ENCODE measurements around the gene PI4K2A.

- TF ChIP-seq RAD21 (IDR thresholded peaks at IDR 0.05; ENCODE audit: low read length) (no peak), CTCF (conservative IDR thresholded peaks at IDR 0.05; ENCODE audit: low read depth, low read length) (no peak), POLR2A (IDR thresholded peaks at IDR 0.05; ENCODE audit: low read depth, low read length) (no peak), SMC3 (IDR thresholded peaks at IDR 0.05; ENCODE audit: low read depth, low read length) (no peak), CEBPB (IDR thresholded peaks at IDR 0.05; ENCODE audit: low read depth, low read length) (no peak), MAFK (IDR thresholded peaks at IDR 0.05; ENCODE audit: low read depth, low read length) (no peak), CHD1 (IDR thresholded peaks at IDR 0.05; ENCODE audit: low read depth, low read length) (no peak), RFX5 (IDR thresholded peaks at IDR 0.05; ENCODE audit: low read depth, low read length) (no peak), BHLHE40 (IDR thresholded peaks at IDR 0.05; ENCODE audit: low read depth, low read length) (no peak)
- TF ChIP-seq, protein P1, sequence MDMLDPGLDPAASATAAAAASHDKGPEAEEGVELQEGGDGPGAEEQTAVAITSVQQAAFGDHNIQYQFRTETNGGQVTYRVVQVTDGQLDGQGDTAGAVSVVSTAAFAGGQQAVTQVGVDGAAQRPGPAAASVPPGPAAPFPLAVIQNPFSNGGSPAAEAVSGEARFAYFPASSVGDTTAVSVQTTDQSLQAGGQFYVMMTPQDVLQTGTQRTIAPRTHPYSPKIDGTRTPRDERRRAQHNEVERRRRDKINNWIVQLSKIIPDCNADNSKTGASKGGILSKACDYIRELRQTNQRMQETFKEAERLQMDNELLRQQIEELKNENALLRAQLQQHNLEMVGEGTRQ (IDR thresholded peaks at IDR 0.05; ENCODE audit: low read depth, low read length): no peak
Observed at GRCh38 chr10:97667463-97667862, 27.0 kb downstream of the PI4K2A start.
